ENCODE results near the gene NKG7.

- TF ChIP-seq, protein P1, sequence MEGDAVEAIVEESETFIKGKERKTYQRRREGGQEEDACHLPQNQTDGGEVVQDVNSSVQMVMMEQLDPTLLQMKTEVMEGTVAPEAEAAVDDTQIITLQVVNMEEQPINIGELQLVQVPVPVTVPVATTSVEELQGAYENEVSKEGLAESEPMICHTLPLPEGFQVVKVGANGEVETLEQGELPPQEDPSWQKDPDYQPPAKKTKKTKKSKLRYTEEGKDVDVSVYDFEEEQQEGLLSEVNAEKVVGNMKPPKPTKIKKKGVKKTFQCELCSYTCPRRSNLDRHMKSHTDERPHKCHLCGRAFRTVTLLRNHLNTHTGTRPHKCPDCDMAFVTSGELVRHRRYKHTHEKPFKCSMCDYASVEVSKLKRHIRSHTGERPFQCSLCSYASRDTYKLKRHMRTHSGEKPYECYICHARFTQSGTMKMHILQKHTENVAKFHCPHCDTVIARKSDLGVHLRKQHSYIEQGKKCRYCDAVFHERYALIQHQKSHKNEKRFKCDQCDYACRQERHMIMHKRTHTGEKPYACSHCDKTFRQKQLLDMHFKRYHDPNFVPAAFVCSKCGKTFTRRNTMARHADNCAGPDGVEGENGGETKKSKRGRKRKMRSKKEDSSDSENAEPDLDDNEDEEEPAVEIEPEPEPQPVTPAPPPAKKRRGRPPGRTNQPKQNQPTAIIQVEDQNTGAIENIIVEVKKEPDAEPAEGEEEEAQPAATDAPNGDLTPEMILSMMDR (optimal IDR thresholded peaks at IDR 0.05 in 1 of 3, IDR thresholded peaks at IDR 0.05 in 1 of 3, conservative IDR thresholded peaks at IDR 0.05 in 1 of 3; ENCODE audit: extremely low read depth in 1 of 3, insufficient read depth in 2 of 3, low read length in 3 of 3), result no peak
- no peak for TF ChIP-seq EZH2 (IDR thresholded peaks at IDR 0.05; ENCODE audit: low read length)
Measured at GRCh38 chr19:51331716-51332115, 40.7 kb downstream of the NKG7 start.
